SHP77 (cell line): ENCODE data around the gene PPP1R12A.
"Not testable (repeated sequence)": the region's sequence is repeated elsewhere in the genome, so short reads cannot be mapped to it uniquely, and the experiment has no call there.

Experiments used
- DNase-seq, 2 experiments: peaks; one replicate each; lab custom pipeline; 2025; lab: John Stamatoyannopoulos, UW

The PPP1R12A gene

DNA sequence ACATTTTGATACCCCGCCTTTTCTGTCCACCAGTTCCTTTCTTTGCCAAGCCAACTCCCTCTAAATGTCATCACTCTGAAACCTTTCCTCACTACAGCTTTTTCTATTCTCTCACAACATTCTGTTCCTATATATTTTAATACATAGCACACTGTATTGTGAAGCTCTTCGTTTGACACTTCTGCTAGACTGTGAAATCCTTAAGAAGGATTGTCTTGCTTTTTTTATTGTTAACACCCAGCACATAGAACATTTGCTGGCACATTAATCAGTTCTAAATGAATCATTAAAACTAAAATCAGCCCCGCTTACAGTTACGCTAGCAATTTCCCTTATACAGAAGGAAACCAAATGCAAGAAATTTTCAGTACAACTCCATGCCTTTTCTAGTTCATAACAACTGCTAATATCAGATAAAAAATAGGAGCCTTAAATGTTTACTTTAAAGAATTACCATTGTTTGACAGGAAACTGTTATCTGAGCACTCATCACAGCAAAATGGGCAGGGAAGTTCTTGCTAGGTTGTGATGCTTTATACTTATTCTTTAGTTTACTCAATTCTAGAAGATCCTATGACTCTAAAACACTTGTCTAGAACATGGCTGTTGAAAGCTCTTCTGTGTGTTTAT is 93.5 kb downstream of the PPP1R12A start:
- no peak for DNase-seq

DNA sequence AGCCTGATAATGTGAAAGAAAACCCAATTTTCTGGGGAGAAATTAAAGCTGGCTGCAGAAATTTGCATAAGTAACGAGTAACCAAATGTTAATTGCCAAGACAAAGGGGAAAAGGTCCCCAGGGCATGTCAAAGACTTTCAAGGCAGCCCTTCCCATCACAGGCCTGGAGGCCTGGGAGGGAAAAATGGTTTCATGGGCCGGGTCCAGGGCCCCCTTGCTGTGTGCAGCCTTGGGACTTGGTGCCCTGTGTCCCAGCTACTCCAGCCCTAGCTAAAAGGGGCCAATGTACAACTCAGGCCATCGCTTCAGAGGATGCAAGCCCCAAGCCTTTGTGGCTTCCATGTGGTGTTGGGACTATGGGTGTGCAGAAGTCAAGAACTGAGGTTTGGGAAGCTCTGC is 96.5 kb downstream of the PPP1R12A start:
- no peak for DNase-seq

DNA sequence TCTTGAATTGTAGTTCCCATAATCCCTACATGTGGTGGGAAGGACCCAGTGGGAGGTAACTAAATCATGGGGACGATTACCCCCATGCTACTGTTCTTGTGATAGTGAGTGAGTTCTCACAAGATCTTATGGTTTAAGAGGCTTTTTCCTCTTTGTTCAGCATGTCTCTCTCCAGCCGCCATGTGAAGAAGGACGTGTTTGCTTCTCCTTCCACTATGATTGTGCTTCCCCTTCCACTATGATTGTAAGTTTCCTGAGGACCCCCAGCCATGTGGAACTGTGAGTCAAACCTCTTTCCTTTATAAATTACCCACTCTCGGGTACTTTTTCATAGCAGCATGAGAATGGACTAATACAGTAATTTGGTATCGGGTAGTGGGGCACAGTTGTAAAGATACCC is 97.3 kb downstream of the PPP1R12A start:
- no peak for DNase-seq

DNA sequence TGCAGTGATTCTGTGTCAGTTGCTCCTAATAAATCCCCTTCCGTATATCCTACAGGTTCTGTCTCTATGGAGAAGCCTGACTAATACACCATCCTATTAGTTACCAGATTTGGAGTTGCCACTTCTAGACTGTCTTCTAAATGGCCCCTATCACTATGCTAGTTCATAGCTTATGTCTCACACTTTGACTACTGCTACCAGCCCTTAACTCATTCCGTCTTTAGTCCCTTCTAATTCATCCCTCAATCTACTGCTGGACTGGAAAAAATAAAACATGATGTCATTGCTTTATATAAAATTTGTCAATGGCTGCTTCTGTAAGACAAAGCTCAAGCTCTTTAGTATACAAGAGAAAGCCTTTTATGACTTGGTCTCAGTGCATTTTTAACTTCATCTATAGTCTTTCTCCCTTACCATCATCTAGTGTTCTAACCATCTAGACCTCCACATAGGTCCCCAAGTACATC is 99.5 kb downstream of the PPP1R12A start:
- no peak for DNase-seq

DNA sequence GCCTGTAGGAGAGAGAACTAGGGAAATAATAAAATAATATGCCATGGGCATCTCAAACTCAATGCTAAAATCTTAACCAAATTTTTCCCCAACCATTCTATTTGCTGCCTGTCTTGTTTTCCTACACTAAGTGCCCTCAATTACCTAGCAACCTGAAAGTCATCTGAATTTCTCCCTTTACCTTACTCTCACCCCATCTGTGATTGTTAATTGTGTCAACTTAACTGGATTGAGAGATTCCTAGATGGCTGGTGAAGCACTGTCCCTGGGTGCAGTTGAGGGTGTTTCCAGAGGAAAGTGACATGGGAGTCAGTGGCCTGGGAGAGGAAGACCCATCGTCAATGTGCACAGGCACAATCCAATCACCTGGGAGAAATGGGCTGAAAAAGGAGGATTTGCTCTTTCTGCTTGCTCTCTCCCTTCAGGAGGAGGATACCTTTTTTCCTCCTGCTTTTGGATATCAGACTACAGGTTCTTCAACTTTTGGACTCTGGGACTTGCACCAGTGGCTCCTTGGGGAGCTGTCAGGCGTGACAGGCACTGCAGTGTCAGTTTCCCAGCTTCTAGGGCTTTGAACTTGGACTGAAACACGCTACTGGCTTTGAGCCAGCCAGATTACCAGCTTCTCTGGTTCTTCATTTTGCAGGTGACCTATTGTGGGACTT is 100.1 kb downstream of the PPP1R12A start:
- DNase-seq: no peak

DNA sequence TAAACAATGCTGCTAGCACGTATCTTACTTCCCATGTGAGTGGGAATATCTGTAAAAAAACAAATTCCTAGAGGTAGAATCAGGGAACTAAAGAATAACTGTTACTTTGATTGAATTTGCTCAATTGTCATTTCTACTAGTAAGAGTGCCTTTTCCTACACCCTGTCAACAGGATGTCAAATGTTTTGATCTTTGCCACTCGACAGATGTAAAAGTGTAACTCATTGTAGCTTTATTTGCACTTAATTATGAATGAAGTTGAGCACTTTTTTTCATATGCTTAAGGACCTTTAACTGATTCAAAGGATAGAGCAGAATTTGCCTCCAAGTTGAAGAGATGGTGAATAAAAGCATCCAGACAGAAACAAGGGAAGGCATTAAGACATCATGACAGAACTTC is 104.5 kb downstream of the PPP1R12A start:
- no peak for DNase-seq

DNA sequence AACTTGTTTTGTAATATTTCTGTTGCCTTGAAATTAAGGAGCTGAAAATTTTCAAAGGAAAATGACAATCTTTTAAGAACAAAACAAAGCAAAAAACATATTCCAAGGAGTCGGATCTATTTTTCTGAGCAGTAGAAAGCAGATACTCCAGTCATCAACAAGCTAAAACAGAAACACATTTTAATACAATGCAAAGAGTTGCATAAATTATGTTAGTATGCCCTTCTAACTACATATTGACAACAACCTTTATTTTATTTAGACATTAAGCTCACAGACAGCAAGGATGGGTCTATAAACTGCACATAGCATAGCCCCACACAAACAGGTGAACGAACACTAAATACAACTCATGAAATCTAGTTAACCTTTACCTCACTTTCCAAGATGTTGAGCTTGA is 106.0 kb downstream of the PPP1R12A start:
- DNase-seq: no peak

DNA sequence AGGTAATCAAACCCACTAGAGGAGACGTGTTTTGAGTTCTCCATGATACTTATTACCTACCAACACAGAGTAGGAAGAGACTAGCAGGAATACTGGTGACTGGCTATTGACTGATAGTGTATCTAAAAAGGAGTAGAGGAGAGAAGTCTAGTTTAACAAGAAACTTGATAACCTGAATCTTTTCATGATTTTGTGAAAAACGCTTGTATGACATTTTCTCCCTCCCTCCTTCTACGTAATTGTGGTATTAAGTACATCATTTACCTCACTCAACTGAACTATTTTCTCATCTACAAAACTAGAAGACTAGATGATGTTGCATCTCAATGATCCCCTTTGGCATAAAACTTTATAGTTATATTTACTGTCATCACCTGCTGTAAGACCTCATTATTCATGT is 107.4 kb downstream of the PPP1R12A start:
- no peak for DNase-seq

DNA sequence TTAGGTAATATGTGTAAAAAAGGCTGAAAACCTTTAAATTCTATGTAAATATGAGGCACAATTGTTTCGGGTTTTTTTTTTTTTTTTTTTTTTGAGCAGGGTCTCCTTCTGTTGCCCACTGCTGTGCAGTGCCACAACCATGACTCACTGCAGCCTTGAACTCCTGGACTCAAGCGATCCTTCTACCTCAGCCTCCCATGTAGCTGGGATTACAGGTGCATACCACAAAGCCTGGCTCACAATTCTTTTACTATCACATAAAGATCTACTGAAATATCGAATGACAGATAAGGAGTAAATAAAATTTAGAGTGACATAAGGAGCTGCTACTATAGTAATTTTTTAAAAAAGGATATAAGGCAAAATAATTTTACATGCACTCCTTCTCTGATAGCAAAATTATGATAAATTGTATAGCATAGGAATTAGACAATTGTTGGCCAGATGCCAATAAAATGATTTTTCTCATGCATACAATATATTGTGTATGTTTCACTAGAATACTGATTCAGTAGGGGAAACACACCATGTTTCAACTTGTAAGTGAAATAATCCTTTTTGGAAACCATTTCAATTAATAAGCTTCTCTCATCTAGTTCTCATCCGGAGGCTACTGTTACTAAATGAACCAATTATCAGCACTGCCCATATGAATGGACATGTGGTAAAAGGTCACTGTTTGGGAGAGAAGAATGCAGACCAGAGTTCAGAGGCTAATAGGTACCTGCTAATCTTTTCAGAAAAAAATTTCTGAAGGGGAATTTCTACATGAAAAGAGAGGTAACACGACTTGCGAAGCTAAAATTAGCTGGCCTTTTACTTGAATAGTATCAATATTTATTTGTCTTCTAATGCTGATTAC is 108.4 kb downstream of the PPP1R12A start:
- DNase-seq: no peak

DNA sequence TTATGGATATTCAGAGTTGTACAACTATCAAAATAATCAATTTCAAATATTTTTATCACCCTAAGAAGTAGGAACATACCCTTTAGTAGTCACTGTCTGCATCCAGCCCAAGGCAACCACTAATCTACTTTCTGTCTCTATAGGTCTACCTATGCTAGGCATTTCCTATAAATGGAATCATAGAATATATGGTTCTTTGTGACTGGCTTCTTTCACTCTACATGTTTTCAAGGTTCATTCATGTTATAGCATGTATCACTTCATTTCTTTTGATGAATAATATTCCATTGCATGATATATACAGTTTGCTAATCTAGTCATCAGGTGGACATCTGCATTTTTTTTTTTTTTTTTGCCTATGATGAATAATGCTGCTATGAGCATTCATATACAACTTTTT is 112.4 kb downstream of the PPP1R12A start:
- no peak for DNase-seq

DNA sequence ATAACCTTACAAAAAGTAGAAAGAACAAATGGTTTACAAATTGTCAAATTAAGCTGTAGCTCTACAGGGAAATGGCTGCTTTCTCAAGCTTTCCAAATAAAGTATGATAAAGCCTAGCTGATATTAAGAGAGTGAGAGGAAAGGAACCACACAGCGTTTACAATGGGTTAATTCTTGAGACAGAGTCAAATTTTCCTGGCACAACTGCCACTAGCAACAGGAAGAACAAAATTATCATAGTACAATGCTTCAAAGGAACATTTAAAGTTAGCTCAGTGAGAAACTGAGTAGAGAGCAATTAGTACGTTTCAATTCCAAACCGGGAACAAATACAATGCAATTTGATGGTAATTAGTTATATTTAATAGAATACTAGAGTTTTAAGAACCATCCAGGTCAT is 116.0 kb downstream of the PPP1R12A start:
- DNase-seq: no peak

DNA sequence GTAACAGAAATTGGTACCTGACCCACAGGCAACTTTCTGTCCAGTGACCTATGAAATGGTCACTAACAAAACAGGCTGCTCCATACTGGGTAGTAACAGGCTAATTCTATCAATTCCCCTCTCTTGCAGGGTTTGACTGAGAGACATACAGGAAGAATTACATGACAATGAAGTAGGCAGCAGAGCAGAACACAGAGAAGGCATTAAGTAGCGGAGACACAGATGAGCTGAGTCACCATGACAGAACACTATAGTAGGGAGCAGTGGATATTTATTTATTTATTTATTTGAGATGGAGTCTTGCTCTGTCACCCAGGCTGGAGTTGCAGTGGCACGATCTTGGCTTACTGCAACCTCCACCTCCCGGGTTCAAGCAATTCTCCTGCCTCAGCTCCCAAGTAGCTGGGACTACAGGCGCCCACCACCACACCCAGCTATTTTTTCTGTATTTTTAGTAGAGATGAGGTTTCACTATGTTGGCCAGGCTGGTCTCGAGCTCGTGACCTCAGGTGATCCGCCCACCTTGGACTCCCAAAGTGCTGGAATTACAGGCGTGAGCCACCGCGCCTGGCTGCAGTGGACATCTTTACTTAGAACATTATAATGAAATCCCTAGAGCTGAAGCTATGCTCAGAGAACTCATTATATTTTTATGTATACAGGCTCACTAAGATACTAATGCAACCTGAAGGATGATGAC is 150.4 kb downstream of the PPP1R12A start:
- not testable (repeated sequence) for DNase-seq

DNA sequence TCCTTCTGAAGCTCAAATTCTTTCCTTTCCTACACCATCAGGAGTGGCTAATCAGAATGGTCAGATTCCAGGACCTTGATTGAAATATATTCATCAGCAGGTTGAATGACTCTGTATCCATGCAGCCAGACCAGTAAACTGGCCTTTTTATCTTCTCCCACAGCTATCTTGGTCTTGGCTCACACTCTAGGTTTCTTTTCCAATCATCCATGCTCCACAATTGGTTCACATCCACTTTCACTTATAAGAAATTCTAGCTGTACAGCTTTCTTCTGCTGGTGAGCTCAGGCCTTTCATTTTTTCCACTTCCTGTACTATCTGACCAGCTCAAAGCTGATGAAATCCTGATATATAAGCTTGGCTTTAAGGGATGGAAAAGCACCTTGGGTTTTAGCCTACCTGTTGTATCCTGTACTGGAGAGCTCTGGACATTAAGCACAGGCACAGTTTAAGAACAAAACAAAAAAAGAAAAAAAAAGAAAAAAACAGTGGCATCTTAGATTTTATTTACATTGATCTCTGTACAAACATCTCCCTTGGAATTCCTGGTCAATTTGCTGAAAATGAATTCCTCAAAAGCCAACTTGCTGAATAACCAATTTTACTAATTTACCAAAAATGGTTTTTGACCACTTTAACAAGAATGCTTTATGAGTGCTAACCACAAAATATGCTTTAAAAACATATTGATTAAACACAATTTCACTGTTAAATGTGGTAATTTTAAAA is 152.6 kb downstream of the PPP1R12A start:
- DNase-seq: no peak

DNA sequence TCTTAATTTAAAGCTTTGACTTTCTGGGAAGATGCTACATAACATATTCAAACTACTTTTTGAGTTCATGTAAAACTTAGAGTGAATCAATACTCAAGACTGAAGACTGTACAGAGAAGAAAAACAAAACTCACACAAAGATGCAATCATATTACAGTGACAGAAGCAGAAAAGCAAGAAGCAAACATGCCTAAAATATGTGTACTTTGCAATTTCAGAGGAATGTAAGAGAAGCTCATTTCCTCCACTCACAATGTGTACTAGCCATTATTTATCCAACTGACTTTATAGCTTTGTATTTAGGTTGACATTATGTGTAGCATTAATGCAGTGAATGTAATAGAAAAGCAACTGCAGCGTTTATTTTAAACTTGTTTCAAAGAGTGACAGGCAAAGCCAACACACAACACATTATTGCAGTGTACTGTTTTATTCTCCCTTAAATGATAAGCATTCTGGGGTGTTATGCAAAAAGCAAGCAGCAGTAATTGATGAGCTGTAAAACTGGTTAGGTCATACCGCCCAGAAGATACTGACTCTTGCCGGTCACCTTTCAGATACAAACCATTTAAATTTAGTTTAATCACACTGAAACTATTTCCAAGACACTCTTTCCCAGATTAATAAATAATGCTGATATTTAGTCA is 156.0 kb downstream of the PPP1R12A start:
- no peak for DNase-seq

DNA sequence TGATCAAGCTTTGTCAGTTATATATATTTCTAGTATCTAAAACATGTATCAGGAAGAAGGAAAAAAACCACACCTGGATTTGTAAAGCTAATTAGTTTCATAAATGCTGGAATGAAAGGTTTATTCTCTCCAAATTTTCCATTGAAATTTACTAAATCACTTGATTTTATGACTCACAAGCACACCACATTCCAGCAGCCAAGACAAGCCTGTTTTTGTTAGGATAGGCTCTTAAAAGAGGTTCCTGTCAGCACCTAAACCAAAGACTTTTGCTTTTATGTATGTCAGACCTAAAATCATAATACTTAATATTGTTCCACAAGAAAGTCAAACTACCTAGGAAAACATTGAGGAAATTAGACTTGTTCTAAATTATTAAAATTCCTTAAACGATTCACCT is 158.8 kb downstream of the PPP1R12A start:
- no peak for DNase-seq

DNA sequence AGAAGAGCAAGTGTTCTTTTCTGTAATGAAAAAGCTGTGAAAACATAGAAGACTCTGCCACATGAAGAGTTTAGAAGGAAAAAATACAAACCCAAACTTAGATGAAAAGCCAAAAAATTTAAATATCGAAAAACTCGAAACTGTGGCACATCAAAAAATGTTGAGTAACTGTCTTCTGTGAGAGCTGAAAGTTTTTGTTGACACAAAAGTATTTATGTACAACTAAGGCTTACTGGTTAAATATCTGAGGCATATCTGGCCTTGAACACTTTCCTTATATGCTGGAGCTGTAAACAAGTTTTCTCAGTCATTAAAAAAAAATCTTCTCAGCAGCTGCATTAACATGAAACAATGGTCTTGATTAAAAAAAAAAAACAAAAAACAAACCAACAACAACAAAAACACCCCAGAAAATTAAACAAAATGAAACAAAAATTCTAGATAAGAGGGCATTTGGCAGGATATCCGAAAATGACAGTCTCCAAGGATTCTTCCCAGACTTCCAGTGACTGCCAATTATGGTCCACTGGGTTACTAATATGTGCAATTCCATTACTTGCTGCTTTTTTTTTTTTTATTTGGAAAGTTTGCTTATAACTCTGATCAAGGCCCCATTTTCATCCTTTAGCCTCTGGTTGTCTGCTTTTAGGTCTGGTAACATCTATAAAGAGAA is 159.4 kb downstream of the PPP1R12A start:
- DNase-seq: no peak

DNA sequence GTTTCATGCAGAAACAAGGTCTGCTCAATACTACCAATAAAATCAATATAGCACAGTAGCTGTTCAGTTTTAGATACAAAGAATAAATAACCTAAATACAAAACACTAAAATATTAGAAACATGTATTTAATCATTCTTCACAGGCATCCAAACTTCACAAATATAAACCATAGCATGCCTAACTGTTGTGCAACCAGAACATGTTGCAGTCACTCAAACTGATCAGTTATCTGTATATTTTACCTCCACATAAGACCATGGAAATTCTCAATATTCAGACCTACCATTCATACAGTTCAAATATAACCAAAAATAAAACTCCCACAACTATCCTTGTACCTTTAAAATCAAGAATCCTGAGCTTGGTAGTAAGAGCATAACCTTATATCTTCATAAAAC is 161.0 kb downstream of the PPP1R12A start:
- DNase-seq: no peak

DNA sequence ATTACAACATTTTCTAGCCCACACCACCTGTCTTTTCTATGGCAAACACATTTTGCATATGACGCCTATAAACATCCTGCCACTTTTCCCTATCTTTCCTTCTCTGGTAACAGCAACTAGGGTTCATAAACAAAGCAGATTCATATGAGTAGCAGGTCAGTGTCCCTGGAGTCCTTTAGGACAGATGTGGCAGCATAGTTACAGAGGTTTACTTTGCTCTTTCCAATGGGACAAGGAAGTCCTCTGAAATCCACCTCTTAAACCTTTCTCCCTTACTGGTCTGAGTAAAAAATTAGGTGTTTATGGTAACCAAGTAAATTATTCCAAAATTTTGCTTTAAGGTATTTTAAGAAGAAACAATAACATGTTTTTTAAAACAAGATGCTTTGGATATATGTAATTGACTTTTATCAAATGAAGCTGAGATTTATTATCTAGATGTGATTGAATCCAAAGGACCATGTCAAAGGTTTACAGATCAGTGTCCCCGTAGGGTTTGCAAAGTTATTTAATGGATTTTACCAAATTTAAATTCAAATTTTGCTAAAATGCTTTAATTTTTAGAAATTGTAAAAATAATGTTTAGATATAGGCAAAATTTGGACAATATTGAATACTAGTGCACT is 164.9 kb downstream of the PPP1R12A start:
- DNase-seq: no peak

DNA sequence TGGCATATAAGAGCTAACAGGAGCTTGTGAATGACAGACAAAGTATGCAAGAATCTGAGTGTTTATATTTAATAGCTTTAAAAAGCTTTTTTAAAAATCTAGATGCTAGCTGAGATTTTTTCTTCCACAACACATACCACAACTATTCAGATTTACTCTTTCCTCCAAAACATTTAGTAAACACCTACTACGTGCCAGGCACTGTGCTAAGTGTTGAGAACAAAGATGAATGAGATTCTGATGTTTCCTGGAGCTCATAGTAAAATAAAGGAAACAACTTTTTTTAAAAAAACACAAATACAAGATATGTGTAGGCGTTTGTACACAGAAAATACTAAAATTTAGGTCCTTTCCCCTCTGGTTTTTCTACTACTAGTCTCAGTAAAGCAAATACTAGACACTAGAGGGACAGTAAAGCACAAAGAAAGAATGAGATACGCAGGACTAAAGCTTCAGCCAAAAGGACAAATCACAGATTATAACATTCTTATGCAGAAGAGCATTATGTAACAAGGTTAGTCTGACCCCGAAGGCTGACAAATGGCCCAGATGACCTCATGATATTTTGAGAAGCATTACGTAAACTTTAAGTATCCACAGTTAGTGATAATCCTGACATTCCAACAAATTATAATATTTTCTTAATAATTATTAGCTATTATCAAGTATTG is 165.6 kb downstream of the PPP1R12A start:
- DNase-seq: no peak
